HG02623 (cell line): Measurements from ENCODE around the gene PSEN1.

Source experiments
- ATAC-seq: cut with Tn5 transposase; IDR thresholded peaks from one replicate; pipeline ENCODE4 v1.9.1; 2021; ENCODE audit warnings: moderate library complexity; ENCODE audit not compliant: unreplicated experiment

The PSEN1 gene

GRCh38 chr14:73250781-73251500 lies 114.6 kb downstream of the PSEN1 start:
- no peak for ATAC-seq

DNA sequence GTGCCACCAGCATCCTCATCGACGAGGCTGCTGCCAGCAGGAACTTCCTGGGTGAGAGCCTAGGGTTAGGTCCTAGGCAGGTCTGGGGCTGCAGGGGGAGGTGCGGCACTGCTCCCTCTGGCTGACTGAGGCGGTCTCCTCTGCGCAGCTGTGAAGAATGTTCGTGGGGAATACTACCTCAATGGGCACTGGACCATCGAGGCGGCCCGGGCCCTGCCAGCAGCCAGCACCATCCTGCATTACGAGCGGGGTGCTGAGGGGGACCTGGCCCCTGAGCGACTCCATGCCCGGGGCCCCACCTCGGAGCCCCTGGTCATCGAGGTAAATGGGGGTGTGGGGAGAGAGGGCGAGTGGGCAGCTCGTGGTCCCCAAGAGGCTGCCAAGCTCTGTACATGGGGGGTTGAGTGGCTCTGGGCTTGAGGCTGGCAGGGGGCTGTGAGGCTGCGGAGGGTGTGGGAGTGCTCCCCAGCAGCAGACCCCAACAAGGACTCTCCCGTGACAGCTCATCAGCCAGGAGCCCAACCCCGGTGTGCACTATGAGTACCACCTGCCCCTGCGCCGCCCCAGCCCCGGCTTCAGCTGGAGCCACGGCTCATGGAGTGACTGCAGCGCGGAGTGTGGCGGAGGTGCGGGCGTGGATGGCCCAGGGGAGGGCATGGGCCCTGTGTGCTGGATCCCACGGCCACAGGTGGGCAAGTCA lies 115.4 kb downstream of the PSEN1 start:
- no peak for ATAC-seq

DNA sequence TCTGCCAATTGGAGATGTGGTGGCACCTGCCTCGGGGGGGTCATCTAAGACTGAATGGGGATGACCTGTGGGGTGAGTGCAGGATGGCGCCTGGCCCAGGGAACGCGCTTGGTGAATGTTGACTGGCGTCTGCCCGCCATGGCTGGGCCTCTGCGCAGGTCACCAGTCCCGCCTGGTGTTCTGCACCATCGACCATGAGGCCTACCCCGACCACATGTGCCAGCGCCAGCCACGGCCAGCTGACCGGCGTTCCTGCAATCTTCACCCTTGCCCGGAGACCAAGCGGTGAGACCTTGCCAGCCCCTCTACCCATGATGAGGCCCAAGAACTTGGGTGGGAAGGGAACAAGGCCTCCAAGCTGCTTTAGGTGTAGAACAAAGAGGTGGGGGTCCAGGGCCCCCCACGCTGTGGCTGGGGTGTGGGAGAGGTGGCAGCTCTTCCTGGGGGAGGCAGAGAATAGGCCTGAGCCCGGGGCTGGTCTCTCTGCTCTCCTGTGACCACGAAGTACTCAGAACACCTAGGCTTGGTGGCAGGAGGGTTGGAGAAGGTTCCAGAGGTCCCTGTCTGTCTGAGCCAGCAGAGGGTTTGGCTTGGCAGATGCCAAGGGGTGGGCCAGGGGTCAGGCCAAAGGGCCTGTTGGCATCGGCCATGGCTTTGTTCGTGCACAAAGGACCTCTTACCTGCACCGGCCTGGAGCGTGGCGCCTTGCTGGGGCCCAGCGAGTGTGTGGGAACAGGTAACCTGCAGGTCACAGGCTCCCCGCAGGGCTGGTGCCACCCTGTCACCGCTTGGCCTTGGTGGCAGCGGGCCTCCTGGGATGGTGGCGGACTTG lies 116.4 kb downstream of the PSEN1 start:
- no peak for ATAC-seq

- no peak for ATAC-seq
Observed at GRCh38 chr14:73253323-73253610, 117.0 kb downstream of the PSEN1 start.

- no peak for ATAC-seq
Observed at GRCh38 chr14:73253721-73254120, 117.4 kb downstream of the PSEN1 start.

- no peak for ATAC-seq
Observed at GRCh38 chr14:73254247-73255004, 118.1 kb downstream of the PSEN1 start.

GRCh38 chr14:73255005-73255400 lies 118.7 kb downstream of the PSEN1 start:
- no peak for ATAC-seq

DNA sequence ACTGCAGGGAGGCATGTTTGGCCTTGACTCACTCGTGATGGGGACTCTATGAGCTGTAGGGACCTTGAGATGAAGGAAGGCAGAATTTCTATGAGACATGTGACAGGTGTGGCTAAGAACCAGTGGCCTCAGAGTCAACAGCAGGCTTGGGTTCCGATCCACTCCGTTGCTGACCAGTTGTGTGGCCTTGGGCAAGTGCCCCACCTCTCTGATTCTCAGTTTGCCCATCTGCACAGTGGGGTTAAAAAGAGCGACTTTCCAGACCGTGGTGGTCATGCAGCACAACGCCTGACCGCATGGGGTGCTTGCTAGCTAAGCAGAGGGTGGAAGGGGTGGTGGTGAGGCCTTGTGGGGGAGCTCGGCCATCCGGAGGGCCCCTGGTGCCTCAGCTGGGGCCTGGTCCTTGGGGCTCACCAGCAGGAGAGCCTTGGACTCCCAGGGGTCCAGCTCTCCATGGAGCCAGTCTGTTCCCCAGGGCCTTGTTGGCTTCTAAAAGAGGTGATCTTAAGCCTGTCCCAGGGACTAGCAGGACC lies 119.5 kb downstream of the PSEN1 start:
- ATAC-seq: no peak

GRCh38 chr14:73258076-73258475 lies 121.8 kb downstream of the PSEN1 start:
- ATAC-seq: no peak

GRCh38 chr14:73258845-73259611 lies 122.7 kb downstream of the PSEN1 start:
- no peak for ATAC-seq

DNA sequence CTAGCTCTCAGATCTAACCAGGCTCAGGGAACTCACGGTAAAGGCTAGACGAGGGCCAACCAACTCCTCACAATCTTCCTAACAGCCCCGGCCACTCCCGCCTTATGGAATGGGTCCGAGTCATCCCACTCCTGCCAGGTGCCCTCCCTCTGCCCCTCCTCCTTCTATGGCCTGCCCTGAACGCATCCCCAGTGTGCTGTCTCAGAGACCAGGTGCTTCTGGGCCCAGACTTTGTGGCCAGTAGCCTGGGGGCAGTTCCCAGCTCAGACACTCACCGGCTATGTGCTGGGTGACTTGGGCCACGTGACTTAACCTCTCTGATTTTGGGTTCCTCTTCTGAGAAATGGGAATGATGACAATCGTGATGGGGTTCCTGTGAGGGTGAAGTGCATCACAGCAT lies 123.5 kb downstream of the PSEN1 start:
- no peak for ATAC-seq

GRCh38 chr14:73260574-73260973 lies 124.3 kb downstream of the PSEN1 start:
- ATAC-seq: no peak

- no peak for ATAC-seq
Observed at GRCh38 chr14:73261075-73261474, 124.8 kb downstream of the PSEN1 start.

DNA sequence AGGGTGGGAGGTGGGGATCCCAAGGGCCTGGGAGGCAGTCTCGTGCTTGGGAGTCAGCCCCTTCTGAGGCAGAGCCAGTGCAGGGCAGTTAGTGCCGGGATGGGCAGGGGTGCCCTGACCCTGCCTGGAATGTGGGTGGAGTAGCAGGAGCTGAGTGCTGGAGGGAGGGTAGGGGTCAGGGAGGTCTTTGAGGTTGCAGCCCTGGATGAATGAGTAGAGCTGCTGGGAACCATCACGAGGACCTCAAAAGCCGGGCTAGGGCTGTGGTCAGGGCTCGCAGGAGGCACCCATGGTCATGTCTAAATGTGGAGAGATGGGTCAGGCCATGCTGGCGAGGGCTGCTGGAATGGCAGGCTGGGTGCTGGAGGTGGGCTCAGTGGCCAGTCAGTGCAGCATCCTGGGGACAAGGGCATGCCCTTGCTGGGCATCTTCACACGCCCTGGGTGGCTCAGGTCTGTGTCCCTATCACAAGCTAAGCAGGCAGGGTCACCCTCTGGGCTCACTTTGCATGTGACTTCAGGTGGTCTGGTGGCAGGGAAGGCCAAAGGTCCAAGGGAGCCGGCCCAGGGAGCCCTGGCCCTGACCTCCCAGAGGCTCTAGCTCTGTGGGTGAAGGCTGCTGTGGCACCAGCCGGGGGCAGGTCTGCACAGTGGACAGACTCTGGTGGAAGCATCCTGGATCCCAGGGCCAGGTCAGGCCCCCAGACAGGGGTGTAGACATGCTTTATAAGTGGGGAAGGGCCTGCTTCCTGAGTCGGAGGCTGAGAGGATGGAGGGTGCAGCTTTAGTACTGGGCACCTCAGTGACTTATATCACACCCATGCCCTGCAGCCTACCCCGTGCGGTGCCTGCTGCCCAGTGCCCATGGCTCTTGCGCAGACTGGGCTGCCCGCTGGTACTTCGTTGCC lies 125.5 kb downstream of the PSEN1 start:
- ATAC-seq: no peak

GRCh38 chr14:73262427-73263183 lies 126.3 kb downstream of the PSEN1 start:
- no peak for ATAC-seq

- no peak for ATAC-seq
Observed at GRCh38 chr14:73263606-73264005, 127.3 kb downstream of the PSEN1 start.

DNA sequence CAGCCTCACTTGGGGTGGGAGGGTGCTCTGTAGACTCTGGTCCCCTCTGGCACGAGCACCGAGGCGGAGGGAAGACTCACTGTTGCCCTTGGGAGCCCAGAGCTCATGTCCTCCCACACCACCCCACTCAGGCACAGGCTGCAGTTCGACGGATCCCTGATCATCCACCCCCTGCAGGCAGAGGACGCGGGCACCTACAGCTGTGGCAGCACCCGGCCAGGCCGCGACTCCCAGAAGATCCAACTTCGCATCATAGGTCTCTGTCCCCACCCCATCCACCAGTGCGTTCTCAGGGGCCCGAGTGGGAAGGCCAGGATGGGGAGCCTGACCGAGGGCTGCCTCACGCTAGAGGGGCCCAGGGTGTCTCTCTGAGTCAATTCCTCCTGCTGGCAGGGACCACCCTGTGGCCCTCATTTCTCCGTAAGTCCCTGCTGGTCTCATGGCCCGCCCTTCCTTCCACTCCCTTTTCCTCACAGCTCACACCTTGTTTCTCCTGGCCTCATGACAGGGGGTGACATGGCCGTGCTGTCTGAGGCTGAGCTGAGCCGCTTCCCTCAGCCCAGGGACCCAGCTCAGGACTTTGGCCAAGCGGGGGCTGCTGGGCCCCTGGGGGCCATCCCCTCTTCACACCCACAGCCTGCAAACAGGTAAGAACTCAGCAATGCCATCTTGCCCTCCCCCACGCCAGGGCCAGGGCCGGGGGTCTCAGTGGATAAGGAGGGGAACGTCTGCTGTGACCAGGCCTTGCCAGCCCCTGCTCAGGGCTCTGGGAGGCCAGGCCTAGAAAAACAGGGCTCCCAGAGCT lies 128.0 kb downstream of the PSEN1 start:
- ATAC-seq: no peak
